Stimulated activated CD8-positive, alpha-beta memory T cell treated with anti-CD3 and anti-CD28 coated beads, Interleukin-2, amount 100 ng/mL, for 48 hours (primary cell): ENCODE results near the gene MS4A8.
"Not testable (repeated sequence)": the region's sequence is repeated elsewhere in the genome, so short reads cannot be mapped to it uniquely, and the experiment has no call there.

Experiments used
- DNase-seq, 2 donors: peaks; one replicate each; pipeline ENCODE4 v3.0.0-alpha.2; 2020; ENCODE audit warnings: low read depth in 2 of 2

Gene MS4A8

GRCh38 chr11:60699284-60699691, at the start of gene MS4A8:
Gene MS4A8, plus strand, starts transcription at chr11:60699612. Its CDS starts 1,249 bp downstream, at chr11:60700861.
- DNase-seq = no peak

- DNase-seq = no peak
Observed at GRCh38 chr11:60657888-60658287, 41.5 kb upstream of the MS4A8 start.

GRCh38 chr11:60658409-60658808, 41.0 kb upstream of the MS4A8 start:
- no peak for DNase-seq

- no peak for DNase-seq
Observed at GRCh38 chr11:60672255-60672654, 27.2 kb upstream of the MS4A8 start.

GRCh38 chr11:60678231-60678630, 21.2 kb upstream of the MS4A8 start:
- DNase-seq = not testable (repeated sequence)

GRCh38 chr11:60679879-60680278, 19.5 kb upstream of the MS4A8 start:
- no peak for DNase-seq

- no peak for DNase-seq
Observed at GRCh38 chr11:60680455-60681119, 18.8 kb upstream of the MS4A8 start.

GRCh38 chr11:60684541-60684848, 14.9 kb upstream of the MS4A8 start:
- DNase-seq = not testable (repeated sequence)

- no peak for DNase-seq
Observed at GRCh38 chr11:60691661-60692060, 7.8 kb upstream of the MS4A8 start.

GRCh38 chr11:60699936-60700335, 524 bp downstream of the MS4A8 start:
- DNase-seq = no peak

GRCh38 chr11:60700689-60701468, 1.5 kb downstream of the MS4A8 start:
- no peak for DNase-seq

GRCh38 chr11:60701469-60701818, 2.0 kb downstream of the MS4A8 start:
- DNase-seq = no peak

- DNase-seq = no peak
Observed at GRCh38 chr11:60703374-60703773, 4.0 kb downstream of the MS4A8 start.

- DNase-seq = no peak
Observed at GRCh38 chr11:60705895-60706294, 6.5 kb downstream of the MS4A8 start.

GRCh38 chr11:60706931-60707330, 7.5 kb downstream of the MS4A8 start:
- no peak for DNase-seq

GRCh38 chr11:60710482-60710881, 11.1 kb downstream of the MS4A8 start:
- DNase-seq = no peak

- no peak for DNase-seq
Observed at GRCh38 chr11:60711276-60711675, 11.9 kb downstream of the MS4A8 start.

- not testable (repeated sequence) for DNase-seq
Observed at GRCh38 chr11:60713423-60713822, 14.0 kb downstream of the MS4A8 start.

GRCh38 chr11:60717956-60718355, 18.5 kb downstream of the MS4A8 start:
- DNase-seq = no peak

- DNase-seq = no peak
Observed at GRCh38 chr11:60718524-60719316, 19.3 kb downstream of the MS4A8 start.

GRCh38 chr11:60719391-60719790, 20.0 kb downstream of the MS4A8 start:
- DNase-seq = no peak

- DNase-seq = no peak
Observed at GRCh38 chr11:60720460-60720859, 21.0 kb downstream of the MS4A8 start.

GRCh38 chr11:60724420-60724819, 25.0 kb downstream of the MS4A8 start, which contains the start of gene MS4A18:
Gene MS4A18, plus strand, starts transcription at chr11:60724720.
- no peak for DNase-seq
